Measurements from ENCODE around the gene VPS51.

The VPS51 gene

DNA sequence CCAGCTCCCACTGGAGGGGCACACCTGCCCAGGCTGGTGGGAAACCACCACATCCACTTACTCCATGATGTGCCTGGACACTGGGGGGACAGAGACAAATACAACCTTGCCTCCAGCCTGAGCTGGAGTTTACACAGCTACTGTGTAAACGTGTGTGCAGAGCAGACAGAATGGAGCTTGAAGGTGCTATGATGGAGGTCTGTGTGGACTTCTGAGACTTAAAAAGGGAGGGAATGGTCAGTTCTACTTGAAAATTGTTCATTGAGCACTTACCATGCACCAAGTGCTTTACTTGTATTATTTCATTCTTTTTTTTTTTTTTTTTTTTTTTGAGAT, 23.4 kb upstream of the VPS51 start:
- no peak for DNase-seq (ENCODE audit: low read depth)

GRCh38 chr11:65077451-65077850, 18.6 kb upstream of the VPS51 start:
- DNase-seq (ENCODE audit: low read depth), result no peak

DNA sequence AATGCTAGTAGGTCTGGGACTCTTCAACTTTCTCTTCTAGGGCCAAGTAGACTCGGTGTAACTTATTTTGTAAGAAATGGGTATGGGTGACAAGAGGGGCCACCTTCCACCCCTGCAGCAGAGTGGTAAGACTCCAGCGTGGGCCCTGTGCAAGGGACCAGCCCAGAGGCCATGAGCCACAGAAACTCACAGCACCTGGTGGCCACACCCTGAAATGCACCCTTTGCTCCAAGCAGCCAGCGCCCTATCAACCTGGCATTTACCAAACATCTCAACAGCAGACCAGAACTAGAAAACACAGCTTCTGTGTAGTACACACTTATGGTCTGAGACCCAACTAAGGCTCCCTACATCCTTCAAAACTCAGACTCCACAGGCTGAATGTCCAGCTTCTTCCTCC, 17.9 kb upstream of the VPS51 start:
- no peak for DNase-seq (ENCODE audit: low read depth)

- no peak for DNase-seq (ENCODE audit: low read depth)
Observed at GRCh38 chr11:65078786-65079342, 17.1 kb upstream of the VPS51 start.

GRCh38 chr11:65083134-65083833, 12.7 kb upstream of the VPS51 start:
- DNase-seq (ENCODE audit: low read depth), result no peak

- peak; percentile 82 for DNase-seq (ENCODE audit: low read depth)
Observed at GRCh38 chr11:65083834-65084597, 12.0 kb upstream of the VPS51 start, which contains the start of the genes CDCA5 and ZFPL1. Gene CDCA5 (minus strand): TSS chr11:65084040. CDS start chr11:65083978, 62 bp downstream. Gene ZFPL1 (plus strand): TSS chr11:65084222. CDS start chr11:65084699, 477 bp downstream.

DNA sequence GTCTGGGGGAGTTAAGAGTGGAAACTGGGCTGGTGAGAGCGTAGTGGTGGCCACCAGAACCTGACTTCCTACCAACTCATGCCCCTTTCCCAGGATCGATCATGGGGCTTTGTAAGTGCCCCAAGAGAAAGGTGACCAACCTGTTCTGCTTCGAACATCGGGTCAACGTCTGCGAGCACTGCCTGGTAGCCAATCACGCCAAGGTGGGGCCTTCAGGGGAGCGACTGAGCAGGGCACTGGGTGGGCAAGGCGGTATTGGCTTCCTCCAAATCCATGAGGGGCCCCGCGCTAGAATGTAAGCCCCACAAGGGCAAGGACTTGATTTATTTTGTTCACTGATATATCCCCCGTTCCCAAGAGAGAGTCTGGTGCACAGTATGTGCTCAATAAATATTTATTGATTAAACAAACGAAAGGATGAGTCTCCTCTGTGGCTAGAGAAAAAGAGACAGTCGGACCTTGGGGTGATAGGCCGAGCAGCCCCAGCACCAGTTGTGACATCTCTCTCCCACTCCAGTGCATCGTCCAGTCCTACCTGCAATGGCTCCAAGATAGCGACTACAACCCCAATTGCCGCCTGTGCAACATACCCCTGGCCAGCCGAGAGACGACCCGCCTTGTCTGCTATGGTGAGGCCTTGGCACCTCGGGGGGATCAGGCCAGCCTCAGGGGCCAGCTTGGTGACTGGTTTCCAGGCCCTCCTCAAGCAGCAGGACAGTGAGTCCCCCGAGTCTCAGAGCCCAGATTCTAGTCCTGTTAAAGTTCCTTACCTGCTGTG, 11.2 kb upstream of the VPS51 start:
- DNase-seq (ENCODE audit: low read depth), result no peak

DNA sequence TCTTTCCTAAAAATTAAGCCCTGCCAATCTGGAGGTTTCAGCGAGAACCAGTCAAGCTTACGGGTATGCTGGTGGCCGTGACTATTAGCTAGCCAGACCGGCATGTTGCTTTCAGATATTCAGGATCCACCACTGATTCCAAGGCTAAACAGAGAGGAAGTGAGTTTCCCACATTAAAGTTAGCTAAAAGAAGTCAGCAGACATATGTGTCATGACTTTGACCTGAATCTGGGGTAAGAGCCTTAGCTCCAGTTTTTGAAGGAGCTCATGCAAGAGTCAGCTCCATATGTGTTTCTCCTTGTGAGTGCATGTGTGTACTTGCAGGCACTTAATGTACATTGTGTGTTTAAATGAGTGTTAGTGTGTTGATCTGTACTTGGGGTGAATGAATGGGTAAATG, 10.6 kb upstream of the VPS51 start:
- DNase-seq (ENCODE audit: low read depth), result no peak

GRCh38 chr11:65086809-65087208, 9.2 kb upstream of the VPS51 start:
- no peak for DNase-seq (ENCODE audit: low read depth)

DNA sequence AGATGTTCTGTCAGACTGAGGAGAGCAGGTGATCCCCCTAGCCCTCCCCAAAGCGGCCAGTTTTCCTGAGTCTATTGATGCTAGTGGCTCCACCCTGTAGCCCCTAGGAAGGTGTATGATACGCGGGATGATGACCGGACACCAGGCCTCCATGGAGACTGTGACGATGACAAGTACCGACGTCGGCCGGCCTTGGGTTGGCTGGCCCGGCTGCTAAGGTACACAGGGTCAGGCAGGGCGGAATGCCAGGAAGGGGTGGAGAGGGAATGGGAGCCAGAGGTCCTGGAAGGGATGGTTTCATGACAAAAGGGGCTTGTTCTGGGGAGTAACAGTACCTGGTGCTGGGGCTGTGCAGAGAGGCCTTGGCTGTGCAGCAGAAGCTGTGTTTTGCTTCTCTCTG, 8.8 kb upstream of the VPS51 start:
- DNase-seq (ENCODE audit: low read depth), result no peak

GRCh38 chr11:65087827-65088226, 8.2 kb upstream of the VPS51 start:
- DNase-seq (ENCODE audit: low read depth), result no peak

- DNase-seq (ENCODE audit: low read depth), result no peak
Observed at GRCh38 chr11:65089621-65090020, 6.4 kb upstream of the VPS51 start.

DNA sequence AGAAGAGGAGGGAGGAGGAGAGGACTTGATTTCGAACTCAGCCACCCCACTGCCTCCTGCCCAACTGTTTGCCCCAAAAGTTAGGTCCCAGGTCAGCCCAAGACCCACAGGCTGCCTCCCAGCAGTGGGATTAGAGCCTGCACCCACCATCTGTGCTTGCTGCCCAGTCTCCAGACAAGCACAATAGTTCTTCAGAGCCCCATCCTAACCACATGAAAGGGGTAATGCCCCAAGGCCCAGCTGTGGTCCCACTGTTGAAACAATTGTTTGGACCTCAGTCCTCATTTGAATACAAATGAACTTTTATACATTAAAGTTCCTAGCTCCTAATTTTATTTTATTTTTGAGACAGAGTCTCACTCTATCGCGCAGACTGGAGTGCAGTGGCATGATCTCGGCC, 5.4 kb upstream of the VPS51 start:
- no peak for DNase-seq (ENCODE audit: low read depth)

GRCh38 chr11:65095427-65095826, 587 bp upstream of the VPS51 start:
- no peak for DNase-seq (ENCODE audit: low read depth)

DNA sequence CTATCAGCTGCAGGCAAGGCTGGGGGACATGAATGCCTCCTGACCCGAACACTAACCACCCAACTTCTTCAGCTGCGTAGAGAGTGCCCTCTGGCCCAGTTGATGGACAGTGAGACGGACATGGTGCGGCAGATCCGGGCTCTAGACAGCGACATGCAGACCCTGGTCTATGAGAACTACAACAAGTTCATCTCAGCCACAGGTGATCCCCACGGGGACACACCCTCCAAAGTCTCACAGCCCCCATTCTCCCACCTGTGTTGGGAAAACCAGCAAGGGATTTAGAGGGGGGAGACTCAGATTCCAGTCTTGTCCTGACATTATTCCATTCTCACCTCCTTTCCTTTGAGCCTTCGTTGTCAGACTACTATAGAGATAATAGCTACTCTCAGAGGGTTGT, 912 bp downstream of the VPS51 start:
- DNase-seq (ENCODE audit: low read depth), result no peak

DNA sequence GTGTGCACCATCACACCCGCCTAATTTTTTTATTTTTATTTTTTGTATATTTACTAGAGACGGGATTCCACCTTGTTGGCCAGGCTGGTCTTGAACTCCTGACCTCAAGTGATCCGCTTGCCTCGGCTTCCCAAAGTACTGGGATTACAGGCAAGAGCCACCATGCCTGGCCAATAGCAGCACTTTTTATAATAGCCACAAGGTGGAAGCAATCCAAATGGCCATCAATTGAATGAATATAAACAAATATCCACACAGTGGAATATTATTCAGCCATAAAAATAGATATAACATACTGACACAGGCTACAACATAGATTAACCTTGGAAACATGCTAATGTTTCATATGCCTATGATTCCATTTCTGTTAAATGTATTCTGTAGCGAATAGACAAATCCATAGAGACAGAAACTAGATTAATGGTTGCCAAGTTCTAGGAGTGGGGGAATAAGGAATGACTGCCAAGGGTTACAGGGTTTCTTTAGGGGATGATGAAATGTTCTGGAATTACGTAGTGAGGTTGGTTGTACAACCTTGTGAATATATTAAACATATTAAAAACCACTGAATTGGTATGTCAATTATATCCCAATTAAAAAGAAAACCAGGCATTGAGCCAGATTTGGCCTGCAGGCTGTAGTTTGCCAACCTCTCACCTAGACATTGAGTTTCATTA, 4.8 kb downstream of the VPS51 start:
- DNase-seq (ENCODE audit: low read depth), result no peak

DNA sequence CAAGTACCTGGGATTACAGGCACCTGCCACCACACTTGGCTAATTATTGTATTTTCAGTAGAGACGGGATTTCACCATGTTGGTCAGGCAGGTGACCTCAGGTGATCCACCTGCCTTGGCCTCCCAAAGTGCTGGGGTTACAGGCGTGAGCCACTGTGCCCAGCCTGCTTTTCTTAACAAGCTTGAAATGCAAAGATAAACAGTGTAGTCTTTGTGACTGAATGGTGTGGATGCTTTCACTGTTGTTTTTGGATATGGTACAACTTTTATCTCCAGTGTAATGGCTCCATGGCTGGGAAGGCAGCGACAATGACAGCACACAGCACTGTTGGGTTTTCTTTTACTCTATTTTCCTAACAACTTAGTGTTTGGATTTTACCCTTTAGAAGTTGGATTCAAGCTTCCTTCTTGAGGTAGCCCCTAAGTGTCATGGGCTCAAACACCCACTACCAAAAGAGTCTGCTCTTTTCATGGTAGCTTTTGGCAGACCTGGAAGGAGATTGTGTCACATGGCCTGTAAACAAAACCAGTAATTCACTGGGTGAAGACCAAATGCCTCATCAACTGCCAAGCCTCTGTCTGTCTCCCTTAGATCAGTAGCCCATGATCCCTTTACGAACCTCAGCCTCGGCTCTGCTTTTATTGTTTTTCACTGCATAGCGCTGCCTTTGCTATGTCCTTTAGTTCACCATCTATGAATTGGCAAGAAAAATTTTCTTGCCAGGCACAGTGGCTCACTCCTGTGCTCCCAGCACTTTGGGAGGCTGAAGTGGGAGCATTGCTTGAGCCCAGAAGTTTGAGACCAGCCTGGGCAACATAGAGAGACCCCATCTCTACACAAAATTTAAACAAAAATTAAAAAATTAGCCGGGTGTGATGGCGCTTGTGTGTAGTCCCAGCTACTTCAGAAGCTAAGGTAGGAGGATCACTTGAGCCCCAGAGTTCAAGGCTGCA, 6.4 kb downstream of the VPS51 start:
- no peak for DNase-seq (ENCODE audit: low read depth)

GRCh38 chr11:65103476-65103875, 7.5 kb downstream of the VPS51 start:
- DNase-seq (ENCODE audit: low read depth), result no peak

DNA sequence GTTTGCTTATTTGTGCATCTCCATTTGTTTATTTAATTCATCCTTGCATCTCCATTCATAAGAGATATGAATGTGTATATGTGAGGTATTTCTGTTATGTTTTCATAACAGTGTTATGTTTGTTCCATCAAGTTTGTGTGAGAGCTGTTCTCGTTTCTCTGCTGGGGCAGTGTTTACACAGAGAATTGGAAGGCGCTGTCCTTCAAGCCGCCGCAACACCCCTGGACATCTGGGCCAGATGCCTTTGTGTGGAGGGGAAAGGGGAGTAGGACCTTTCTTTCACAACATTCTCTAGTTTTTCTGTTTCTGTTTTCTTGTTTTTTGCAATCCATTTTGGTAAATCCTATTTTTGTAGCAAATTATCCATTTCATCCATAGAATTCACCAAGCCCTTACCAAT, 8.6 kb downstream of the VPS51 start:
- no peak for DNase-seq (ENCODE audit: low read depth)

- DNase-seq (ENCODE audit: low read depth), result no peak
Observed at GRCh38 chr11:65107078-65107477, 11.1 kb downstream of the VPS51 start.
